ENCODE measurements around the gene AFG3L2.

DNA sequence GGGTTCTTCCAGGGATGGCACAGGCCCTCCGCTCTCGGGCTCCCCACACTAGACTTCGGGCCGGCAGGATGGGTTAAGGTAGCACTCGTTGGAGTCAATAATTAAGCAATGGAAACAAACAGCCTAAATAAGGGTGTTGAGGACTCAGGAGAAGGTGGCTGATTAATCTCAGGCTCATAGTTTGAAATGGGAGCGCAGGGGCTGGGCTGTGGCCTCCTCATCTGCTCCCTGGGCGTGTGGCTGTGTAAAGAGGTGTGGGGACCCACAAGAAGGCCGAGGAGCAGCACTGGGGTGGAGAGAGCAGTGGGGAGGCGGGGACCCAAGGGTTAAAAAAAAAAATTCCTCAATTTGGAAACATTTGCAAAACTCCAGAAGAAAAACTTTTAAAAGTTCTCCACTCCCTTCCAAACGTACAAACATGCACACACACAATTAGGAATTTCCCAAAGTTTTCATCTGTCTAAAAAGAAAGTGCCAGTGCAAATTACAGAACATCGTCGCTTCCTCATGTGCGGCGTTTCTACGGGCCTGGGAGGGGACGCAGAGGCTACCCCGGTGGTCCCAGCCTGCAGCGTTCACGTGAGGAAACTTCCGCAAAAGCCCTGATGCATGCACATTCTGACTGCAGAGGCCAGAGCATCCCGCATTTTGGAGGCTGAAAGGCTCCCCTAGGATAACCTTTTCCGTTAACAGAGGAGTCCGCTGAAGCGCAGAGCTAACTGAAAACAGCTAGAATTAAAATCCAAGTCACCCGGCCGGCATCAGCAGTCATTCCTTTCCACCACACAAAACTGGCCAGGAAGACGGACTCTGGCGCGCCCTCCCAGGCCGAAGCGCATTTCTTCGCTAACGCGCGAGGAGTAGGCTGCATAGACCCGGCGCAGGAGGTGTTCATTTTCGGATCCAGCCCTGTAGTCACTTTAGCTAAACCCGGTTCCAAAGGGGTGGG is 70.0 kb downstream of the AFG3L2 start:
- no peak for TF ChIP-seq CTCF (IDR thresholded peaks at IDR 0.05)
- TF ChIP-seq POLR2A (IDR thresholded peaks at IDR 0.05): no peak

Measured in right lobe of liver (tissue), 4 donors.